Ramos (cell line): Measurements from ENCODE around the gene CRYBB1.

Experiments used
- in situ Hi-C: fragments of 300-500 bp; cut with MboI; formaldehyde crosslinking; loops from one replicate; pipeline ENCODE4 v1.14.3; 2022; ENCODE audit warnings: low sequenced_read_pairs; ENCODE audit not compliant: unreplicated experiment

Gene CRYBB1

GRCh38 chr22:26617271-26618199, at the start of gene CRYBB1:
Gene CRYBB1 (minus strand): TSS chr22:26618027. CDS start chr22:26616319, 1,708 bp downstream.
- in situ Hi-C loops = no loop called here

DNA sequence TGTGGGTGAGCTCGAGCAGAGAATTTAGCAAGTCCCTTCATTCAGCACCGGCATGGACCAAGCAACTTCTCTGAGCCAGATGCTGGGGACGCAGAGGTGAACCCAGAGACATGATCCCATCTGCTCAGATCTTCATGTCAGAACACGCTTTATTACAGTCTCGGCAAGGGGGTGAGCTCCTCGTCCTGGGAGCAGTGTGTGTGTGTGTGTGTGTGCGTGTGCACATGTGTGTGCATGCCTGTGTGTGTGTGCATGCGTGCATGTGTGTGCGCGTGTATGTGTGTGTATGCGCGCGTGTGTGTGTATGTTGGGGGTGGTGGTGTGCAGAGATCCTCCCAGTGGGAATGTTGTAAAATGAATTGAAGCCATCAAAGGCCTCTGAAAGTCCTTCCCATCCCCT, 49.3 kb upstream of the CRYBB1 start:
- in situ Hi-C loops = no loop called here

GRCh38 chr22:26665813-26666231, 48.0 kb upstream of the CRYBB1 start:
- in situ Hi-C loops = no loop called here

DNA sequence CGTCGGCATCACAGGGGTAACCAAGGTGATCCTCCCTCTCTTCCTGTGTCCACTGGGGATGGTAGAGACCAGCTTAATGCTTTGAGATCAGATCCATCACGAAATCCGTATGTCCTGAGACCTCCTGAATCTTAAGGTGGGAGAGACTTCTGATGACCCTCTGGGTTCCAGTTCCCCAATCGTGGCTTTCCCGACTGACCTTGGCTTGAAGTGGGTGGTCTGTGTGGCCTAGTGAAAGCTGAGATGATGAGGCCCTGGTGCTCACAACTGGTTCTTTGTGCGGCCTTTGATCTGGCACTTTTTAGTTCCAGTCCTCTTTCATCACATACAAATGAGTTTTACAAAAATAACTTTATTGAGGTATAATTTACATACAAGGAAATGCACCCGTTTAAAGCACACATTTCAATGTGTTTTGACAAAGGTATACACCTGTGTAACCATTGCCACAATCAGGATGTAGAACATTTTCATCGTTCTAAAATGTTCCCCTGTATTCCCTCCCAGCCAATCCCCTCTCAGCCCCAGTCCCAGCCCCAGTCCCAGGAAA, 45.6 kb upstream of the CRYBB1 start:
- in situ Hi-C loops = no loop called here

GRCh38 chr22:26662160-26662559, 44.3 kb upstream of the CRYBB1 start:
- in situ Hi-C loops = no loop called here

DNA sequence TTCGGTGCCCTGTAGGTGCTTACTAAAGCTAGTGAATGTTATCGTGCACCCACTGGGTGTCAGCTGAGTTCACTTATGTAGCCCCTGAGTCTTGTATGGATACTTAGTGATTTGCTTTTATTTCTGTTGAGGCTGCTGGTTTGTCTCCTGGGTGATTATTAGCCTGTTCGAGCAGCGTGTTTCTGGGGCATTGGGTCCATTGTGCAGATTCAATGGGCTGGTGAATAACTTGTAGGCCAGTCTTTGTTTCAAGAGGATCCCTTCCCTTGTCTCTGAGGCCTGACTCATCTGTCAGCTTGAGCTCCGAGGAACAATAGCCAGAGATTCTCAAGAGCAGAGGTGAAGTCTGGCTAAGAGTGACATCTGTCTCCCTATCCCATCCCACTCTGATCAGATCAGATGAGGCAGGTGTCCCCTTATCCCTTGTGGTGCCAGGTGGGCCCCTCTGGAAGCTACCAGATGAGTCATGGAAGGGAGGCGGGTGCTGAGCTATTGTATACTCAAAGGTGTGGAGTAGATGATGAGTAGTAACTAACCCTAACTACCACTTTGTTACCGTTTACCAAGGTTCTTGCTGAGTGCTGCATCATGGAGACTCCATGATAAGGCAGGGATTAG, 43.2 kb upstream of the CRYBB1 start:
- in situ Hi-C loops = no loop called here

DNA sequence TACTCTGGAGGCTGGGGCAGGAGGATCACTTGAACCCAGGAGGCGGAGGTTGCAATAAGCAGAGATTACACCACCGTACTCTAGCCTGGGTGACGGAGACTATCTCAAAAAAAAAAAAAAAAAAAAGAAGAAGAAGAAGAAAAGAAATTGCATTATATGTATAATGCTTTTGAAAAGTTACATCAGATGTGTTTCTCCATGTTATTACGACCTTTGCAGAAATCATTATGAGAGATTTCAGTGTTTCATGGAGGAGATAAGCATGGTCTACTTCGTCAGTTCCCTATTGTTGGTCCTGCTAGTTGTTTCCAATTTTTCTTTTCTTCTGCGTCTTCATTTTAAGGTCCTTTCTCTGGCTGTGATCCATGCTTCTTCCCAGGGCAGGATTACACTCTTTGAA, 42.5 kb upstream of the CRYBB1 start:
- in situ Hi-C loops = no loop called here

GRCh38 chr22:26658671-26659478, 41.0 kb upstream of the CRYBB1 start:
- in situ Hi-C loops = no loop called here

DNA sequence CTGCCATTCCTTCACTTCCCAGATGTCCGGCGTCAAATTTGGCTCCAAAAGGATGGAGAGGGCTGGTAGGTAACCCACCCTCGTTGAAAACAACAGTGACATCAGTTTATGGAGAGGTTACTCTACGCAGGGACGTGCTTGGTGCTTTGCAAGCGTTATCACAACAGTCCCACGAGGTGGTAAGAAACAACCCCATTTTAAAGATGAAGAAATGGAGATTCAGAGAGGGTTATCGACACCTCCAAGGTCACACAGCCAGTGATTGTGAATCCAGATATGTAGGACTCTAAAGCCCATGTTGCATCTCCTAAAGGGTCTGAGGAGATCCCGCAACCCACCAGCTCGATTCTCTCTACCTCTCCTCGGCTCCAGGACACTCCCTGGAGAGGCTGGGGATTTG, 40.3 kb upstream of the CRYBB1 start:
- in situ Hi-C loops = no loop called here

DNA sequence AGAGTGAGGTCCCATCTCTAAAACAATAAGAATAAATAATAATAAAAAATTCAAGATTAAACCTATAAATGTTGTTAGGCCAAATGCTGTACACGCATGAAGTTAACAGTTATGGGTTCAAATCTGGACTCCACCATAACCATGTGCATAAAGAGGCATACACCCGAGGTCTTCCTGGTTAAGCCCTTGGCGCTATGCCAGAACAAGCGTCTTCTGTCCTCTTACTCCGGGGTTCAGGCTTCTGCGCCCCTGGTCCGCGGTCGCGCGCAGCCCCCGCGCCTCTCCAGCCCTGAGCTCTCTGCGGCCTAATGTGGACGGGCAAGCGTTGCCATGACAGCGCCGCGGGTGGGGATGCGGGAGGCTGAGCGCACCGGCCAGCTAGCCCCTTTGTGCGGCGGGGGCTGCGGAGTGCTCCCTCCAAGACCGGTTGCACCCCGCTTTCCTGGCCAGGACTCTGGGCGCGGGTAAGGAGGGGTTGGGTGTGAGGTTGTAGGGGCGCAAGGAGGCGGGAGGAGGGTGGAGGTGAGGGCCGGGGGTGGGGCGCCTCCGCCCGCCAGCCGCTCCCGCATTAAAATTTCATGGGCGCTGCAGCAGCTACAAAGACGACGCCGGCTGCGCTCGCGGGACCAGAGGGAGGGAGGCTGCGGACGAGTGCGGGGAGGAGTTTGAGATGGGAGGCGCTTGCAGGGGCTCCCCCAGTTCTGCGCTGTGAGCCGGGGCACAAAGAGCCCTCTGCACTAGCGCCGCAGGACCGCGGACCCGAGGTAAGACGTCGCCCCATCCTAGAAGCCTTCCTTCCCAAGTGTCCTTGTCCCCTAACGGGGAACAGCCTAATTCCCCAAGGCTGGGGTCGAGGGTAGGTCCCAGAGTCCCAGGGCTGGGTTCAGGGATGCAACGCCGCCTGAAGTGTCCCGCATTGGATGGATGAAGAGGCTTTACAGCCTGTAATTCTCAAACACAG, 39.3 kb upstream of the CRYBB1 start, which contains the start of gene MIAT:
Gene MIAT, plus strand, starts transcription at position 698 of the 961 bp plus-strand sequence.
- in situ Hi-C loops = no loop called here

- in situ Hi-C loops = no loop called here
Observed at GRCh38 chr22:26651815-26652214, 34.0 kb upstream of the CRYBB1 start.

GRCh38 chr22:26650722-26651421, 33.0 kb upstream of the CRYBB1 start:
- in situ Hi-C loops = no loop called here

- in situ Hi-C loops = no loop called here
Observed at GRCh38 chr22:26648528-26649388, 30.9 kb upstream of the CRYBB1 start.

- in situ Hi-C loops = no loop called here
Observed at GRCh38 chr22:26648011-26648497, 30.2 kb upstream of the CRYBB1 start.

- in situ Hi-C loops = no loop called here
Observed at GRCh38 chr22:26646158-26646557, 28.3 kb upstream of the CRYBB1 start.

DNA sequence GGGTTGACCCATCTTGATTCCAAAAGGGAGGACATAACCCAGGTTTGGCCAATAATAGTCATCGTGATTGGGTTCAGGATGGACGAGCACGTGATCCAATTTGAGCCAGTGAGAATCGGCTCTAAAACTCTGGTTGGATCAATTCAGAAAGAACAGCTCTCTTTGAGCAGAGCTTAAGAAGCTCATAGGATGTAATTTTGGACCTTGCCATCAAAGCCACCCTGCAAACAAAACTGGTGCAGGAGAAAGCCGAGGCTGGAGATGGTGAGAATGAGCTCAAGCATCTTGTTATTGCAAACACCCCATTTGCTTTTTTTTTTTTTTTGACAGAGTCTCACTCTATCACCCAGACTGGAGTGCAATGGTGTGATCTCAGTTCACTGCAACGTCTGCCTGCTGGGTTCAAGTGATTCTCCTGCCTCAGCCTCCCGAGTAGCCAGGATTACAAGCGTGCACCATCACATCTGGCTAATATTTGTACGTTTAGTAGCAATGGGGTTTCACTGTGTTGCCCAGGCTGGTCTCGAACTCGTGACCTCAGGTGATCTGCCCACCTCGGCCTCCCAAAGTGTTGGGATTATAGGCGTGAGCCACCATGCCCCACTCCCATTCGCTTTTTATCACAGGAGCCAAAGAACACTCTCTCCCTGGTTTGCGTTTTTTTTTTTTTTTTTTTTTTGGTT, 25.7 kb upstream of the CRYBB1 start:
- in situ Hi-C loops = no loop called here
